Left ventricle myocardium inferior (tissue), 1 donor: ENCODE measurements around the gene TCF15. TPM values are rescaled to one million over a fixed set of nuclear protein-coding genes. Genes with fewer than 3 reads are reported as not detected.

Source experiments
- DNase-seq: peaks from one replicate; pipeline ENCODE4 v3.0.0-alpha.2; 2020
- H3K27ac ChIP-seq: fragments of 200-600 bp; replicated peaks from 2 replicates; pipeline ENCODE4 v1.8.0; 2021
- H3K27me3 ChIP-seq: fragments of 200-600 bp; 2 replicates; pipeline ENCODE4 v1.8.0; 2021; ENCODE audit warnings: low read depth
- H3K36me3 ChIP-seq: fragments of 200-600 bp; 2 replicates; pipeline ENCODE4 v1.8.0; 2021
- H3K4me1 ChIP-seq: fragments of 200-600 bp; 2 replicates; pipeline ENCODE4 v1.8.0; 2021
- H3K4me3 ChIP-seq: fragments of 200-600 bp; 2 replicates; pipeline ENCODE4 v1.8.0; 2021; ENCODE audit warnings: mild to moderate bottlenecking, moderate library complexity
- H3K9me3 ChIP-seq: fragments of 200-600 bp; replicated peaks from 2 replicates; pipeline ENCODE4 v1.8.0; 2021
- intact Hi-C: fragments of 100-400 bp; cut with micrococcal nuclease; formaldehyde crosslinking; loops from one replicate; pipeline ENCODE4 v1.11.0; 2022
- total RNA-seq: library from RNA; stranded (reverse); fragmentation: NEBNext Ultra II Directional; extraction: Animal tissue kit (Norgen Biotek cat#: 25700); gene quantifications from one replicate; pipeline ENCODE4 v1.2.1, GENCODE V29; 2021
- TF ChIP-seq, protein P1 (sequence below): fragments of 200-600 bp; IDR thresholded peaks from 2 replicates; pipeline ENCODE4 v1.8.0; 2021; ENCODE audit warnings: antibody characterized with exemption, mild to moderate bottlenecking, borderline replicate concordance
- donor health status: DM: no; HTN: yes; CAD: no; lungs with severe emphysema.

Gene TCF15
- total RNA-seq, 1 donor from 2014 or later = 11.1 TPM

DNA sequence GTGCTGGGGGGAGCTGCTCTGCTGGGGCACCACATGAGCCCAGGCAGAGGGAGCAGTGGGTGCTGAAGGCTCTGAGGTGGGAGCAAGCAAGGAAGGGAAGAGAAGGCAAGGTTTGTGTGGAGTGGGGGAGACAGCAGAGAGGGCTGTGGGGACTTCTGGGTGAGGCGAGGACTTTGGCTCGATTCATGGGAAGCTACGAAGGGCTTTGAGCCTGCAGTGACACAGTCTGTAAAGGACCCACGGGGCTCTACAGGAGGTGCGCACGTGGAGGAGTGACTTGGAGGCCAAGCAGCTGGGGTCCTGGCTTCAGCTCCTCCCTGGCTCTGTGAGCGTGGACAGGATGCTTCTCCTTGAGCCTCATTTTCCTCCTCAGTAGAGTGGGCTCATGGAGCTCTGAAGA is 37.4 kb downstream of the TCF15 start:
- no peaks in the 10 kb centered on the region for H3K36me3 ChIP-seq
- peaks cover 83% of the 10 kb centered on the region for H3K4me1 ChIP-seq
- peak overlapping the region; percentile 50 for H3K4me3 ChIP-seq
- TF ChIP-seq, protein P1, sequence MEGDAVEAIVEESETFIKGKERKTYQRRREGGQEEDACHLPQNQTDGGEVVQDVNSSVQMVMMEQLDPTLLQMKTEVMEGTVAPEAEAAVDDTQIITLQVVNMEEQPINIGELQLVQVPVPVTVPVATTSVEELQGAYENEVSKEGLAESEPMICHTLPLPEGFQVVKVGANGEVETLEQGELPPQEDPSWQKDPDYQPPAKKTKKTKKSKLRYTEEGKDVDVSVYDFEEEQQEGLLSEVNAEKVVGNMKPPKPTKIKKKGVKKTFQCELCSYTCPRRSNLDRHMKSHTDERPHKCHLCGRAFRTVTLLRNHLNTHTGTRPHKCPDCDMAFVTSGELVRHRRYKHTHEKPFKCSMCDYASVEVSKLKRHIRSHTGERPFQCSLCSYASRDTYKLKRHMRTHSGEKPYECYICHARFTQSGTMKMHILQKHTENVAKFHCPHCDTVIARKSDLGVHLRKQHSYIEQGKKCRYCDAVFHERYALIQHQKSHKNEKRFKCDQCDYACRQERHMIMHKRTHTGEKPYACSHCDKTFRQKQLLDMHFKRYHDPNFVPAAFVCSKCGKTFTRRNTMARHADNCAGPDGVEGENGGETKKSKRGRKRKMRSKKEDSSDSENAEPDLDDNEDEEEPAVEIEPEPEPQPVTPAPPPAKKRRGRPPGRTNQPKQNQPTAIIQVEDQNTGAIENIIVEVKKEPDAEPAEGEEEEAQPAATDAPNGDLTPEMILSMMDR = no peak
- intact Hi-C loops = no loop called here
- H3K9me3 ChIP-seq = no peaks in the 10 kb centered on the region
- H3K27ac ChIP-seq = peak overlapping the region; percentile 88
- peak; percentile 22 for DNase-seq
- H3K27me3 ChIP-seq = no peaks in the 10 kb centered on the region

DNA sequence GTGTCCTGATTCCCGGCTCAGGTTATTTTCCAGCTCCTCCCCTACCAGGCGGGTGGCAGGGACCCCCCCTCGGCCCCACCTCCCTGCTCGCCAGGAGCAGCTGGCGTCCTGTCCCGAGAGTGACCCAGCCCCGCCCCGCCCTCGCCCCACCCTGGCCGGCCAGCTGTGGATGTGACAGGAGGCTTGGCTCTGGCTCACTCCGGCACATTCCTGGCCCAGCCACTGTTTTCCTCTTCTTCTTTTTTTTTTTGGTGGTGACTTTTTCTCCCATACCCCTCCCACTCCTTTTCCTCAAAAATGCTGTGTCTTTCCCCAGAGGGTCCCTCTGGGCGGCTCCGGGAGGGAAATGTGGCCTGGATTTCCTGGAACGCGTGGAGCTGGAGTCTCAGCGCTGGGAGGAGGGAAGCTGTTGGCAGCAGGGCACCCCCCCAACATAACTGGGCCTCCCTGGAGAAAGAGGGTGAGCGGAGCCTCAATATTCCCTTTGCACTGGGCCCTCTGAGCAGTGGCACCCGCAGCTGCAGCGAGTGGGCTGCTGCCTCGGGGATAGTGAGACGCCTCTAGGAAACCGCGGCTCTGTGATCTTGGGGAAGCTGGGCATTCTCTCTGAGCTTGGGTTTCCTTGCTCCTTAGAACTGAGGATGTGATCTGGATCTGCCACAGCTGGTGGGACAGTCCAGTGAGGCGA is 38.2 kb downstream of the TCF15 start:
- no peaks in the 10 kb centered on the region for H3K9me3 ChIP-seq
- no peaks in the 10 kb centered on the region for H3K27me3 ChIP-seq
- TF ChIP-seq, protein P1 = no peak
- peak overlapping the region; percentile 50 for H3K4me3 ChIP-seq
- peak; percentile 89 for DNase-seq
- intact Hi-C loops = no loop called here
- H3K27ac ChIP-seq = peak overlapping the region; percentile 88
- H3K4me1 ChIP-seq = peaks cover 86% of the 10 kb centered on the region
- no peaks in the 10 kb centered on the region for H3K36me3 ChIP-seq

DNA sequence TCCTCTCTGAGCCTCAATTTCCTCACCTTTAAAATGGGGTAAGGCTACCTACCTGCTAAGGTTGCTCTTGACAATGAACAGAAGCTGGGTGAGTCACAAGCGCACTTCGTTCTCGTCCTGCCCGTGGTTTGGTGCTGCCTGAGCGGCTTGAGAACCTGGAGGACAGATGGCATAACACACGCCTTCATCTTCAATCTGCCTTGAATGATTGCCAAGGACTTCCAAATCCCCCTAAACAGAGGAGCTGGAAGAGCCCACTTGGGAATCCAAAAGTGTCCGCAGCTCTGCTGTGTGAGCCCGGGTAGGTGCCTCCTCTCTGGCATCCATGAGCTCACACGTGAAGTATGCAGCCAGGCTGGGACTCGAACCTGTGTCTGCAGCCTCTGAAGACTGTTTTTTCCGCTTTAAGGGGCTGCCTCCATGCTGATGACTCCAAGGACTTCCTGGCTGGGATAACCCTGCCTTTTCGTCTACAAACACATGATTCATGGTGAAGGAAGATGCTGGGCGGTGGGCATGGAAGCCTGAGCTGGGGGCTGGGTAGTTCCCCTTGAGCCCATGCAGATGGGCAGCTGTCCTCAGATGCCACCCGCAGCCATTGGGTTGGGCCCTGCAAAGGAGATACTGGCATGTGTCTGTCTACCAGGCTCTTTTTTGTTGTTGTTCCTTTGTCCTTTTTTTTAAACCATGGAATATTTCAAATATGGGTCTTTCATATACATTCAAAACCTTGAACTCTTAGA is 41.3 kb downstream of the TCF15 start:
- no peaks in the 10 kb centered on the region for H3K36me3 ChIP-seq
- no peaks in the 10 kb centered on the region for H3K9me3 ChIP-seq
- peak overlapping the region; percentile 26 for H3K4me3 ChIP-seq
- intact Hi-C loops = no loop called here
- H3K4me1 ChIP-seq = peaks cover 63% of the 10 kb centered on the region
- H3K27ac ChIP-seq = peak overlapping the region; percentile 88
- no peak for DNase-seq
- no peaks in the 10 kb centered on the region for H3K27me3 ChIP-seq
- TF ChIP-seq, protein P1 = no peak

DNA sequence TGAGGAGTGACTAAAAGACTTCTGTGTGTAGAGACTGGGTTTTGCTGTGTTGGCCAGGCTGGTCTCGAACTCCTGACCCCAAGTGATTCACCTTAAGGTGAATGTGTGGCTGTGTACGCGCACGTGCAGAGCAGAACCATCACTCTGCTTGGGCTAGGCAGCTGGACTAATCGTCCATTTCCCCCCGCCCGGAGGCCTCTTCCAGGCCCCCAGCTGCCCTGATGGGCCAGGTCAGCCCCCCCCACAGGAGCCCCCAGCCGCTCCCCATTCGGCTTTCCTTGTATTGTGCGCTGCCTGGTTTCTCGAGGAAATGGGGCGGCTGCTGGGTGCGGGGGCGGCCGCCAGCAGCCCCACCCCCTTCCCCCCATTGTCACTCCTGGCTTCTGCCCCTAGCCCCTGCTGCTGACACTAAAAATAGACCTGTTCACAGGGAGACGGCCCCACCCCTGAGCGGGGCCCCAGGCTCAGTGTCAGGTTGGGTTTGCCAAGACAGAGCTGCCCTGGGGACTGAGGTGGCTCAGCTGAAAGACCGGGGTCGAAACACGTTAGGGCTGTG is 41.9 kb downstream of the TCF15 start:
- H3K4me3 ChIP-seq = peak overlapping the region; percentile 26
- peaks cover 60% of the 10 kb centered on the region for H3K4me1 ChIP-seq
- intact Hi-C loops = no loop called here
- no peaks in the 10 kb centered on the region for H3K9me3 ChIP-seq
- no peaks in the 10 kb centered on the region for H3K36me3 ChIP-seq
- peak overlapping the region; percentile 88 for H3K27ac ChIP-seq
- no peaks in the 10 kb centered on the region for H3K27me3 ChIP-seq
- DNase-seq = peak; percentile 70
- TF ChIP-seq, protein P1 = no peak

DNA sequence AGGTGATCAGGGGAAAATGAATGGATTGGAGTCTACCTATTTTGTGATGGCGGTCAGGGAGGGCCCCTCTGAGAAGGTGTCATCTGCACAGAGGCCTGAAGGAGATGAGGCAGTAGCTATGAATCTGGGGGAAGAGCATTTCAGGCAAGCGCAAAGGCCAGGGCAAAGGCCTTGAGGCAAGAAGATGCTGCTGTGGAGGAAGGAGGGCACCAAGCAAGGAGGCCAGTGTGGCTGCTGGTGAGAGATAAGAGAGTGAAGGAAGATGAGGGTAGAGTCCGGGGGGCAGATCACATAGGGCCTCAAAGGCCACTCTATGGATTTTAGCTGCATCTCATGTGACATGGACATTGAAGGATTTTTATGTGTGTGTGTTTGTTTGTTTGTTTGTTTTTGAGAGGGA is 45.9 kb downstream of the TCF15 start:
- DNase-seq = no peak
- intact Hi-C loops = loop anchor here (5.0 kb wide), 2 partner anchors 48 to 173 kb away; partner anchors contain the start of gene TCF15
- H3K9me3 ChIP-seq = no peaks in the 10 kb centered on the region
- TF ChIP-seq, protein P1 = no peak
- H3K4me1 ChIP-seq = peaks cover 50% of the 10 kb centered on the region
- H3K27ac ChIP-seq = no peak overlapping the region
- H3K27me3 ChIP-seq = no peaks in the 10 kb centered on the region
- no peak overlapping the region for H3K4me3 ChIP-seq
- H3K36me3 ChIP-seq = no peaks in the 10 kb centered on the region
